Karpas-422 (cell line): ENCODE measurements around the gene RBSN. TPM values are rescaled to one million over a fixed set of nuclear protein-coding genes. Genes with fewer than 3 reads are reported as not detected.

Source experiments
- total RNA-seq: library from RNA; depleted of rRNA; stranded (reverse); fragments of >200 nt; shearing (Covaris generic); gene quantifications from 2 replicates; pipeline ENCODE4 v1.2.3, GENCODE V29; 2014; ENCODE audit warnings: low replicate concordance; rRNA removed

Gene RBSN
- total RNA-seq, 1 experiment from 2014 or later: 12.2 TPM

Other genes with a start within 250 kb of the RBSN start
- 30.0 and 46.8 TPM in 2 replicates for gene NR2C2, start 151.6 kb downstream of the RBSN start, total RNA-seq
- gene MRPS25, start 33.8 kb downstream of the RBSN start, total RNA-seq: 32.5 and 60.6 TPM in 2 replicates
- gene CAPN7, start 107.1 kb upstream of the RBSN start, total RNA-seq: 31.5 and 36.5 TPM in 2 replicates
- 0.51 and 0.82 TPM in 2 replicates for gene SH3BP5, start 233.4 kb upstream of the RBSN start, total RNA-seq